ENCODE results near the gene TMA7.
A peak's percentile ranks its signal among the peaks of the same experiment; 100 is the strongest.
"Not testable (repeated sequence)": the region's sequence is repeated elsewhere in the genome, so short reads cannot be mapped to it uniquely, and the experiment has no call there.

TMA7 gene

DNA sequence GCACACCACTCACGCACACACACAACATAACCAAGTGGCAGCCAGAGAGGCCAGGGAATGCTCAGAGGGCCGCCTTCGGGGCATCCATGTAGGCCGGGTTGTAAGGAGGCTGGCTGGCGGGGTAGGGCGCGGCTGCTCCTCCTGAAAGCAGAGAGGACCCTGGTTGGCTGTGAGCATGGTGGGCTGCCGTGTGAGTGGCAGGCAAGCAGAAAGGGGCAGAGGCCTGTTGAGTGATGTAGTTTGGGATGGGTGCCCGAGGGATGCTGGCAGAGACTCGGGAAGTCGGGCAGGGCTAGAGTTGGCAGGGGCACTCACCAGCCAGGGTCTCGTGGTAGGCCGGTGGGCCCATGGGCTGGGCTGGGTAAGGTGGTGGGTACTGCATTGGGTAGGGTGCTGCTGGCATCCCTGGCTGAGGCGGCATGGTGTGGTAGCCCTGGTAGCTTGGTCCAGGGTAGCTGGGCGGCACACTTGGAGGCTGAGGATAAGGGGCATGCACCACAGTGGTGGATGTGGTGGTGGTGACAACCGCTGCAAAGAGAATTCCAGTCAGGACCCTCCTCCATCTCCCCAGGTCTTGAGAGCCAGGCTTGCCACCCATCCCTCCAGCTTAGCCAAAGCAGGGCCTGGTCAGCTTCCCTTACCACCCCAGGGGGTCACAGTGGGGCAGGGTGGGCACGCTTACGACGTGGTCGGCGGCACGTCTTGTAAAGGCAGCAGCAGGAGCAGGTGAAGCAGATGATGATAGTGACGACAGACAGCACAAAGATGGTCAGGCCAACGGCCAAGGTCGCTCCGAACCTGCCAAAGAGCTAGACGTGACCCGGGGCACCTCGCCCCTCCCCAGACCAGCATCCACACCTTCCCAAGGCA, 29.2 kb downstream of the TMA7 start:
- DNase-seq: no peak

DNA sequence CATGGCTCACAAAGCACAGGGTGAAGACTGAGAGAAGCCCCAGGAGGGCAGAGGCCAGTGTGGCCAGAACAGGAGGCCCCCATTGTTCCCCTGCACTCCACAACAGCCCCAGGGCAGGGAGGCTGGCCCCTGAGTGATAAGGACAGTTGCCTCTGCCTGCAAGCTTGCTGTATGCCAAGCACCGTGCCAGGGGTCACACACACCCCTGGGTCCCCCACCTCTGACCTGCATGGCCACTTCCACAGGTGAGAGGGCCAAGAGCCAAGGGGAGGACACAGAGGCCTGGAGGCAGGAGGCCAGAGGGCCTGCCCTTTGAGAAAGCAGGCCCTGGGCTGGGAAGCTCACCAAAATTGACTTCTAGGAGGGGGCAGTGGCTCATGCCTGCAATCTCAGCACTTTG, 30.2 kb downstream of the TMA7 start:
- no peak for DNase-seq

DNA sequence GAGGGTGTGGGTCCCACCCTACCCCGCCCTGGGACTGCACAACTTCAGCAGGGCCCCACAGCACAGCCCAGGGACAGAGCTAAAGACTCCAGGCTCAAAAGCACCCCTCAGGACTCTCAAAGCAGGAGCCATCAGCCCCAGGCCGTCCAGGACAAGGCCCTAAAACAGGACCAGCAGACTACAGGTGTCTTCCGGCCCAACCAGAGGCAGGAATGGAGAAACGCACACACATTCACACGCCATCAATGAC, 32.5 kb downstream of the TMA7 start:
- no peak for DNase-seq

DNA sequence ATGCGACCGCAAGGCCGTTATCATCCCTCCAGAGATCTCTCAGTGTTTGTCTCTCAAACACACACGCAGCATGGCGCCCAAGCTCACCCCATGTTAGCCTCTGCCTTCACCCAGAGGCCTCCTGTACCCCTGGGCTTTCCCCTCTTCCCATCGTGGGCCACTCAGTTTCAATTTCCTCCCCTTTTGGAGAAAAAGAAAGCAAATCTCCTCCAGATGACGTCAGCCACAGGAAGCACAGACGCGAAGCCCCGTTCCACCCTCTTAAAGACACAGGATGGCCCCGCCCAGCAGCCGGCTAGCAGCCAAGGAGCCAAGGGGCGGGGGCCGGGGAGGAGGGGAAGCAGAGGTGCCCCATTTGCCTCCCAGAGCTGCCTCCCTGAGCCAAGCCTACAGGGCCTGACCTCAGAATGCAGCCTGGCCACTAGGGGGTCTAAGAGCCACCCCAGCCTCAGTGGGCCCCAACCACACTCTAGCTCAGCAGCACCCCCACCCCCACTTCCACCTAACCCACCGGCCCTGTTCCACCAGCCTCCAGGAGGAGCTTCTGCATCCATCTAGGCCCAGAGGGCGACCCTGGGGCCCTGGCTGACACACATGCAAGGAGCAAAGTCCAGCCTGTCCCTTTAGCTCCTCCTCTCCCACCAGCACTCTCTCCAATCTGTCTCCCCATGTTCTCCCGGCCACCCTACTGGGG, 33.0 kb downstream of the TMA7 start:
- peak; percentile 72 to 87 for DNase-seq

DNA sequence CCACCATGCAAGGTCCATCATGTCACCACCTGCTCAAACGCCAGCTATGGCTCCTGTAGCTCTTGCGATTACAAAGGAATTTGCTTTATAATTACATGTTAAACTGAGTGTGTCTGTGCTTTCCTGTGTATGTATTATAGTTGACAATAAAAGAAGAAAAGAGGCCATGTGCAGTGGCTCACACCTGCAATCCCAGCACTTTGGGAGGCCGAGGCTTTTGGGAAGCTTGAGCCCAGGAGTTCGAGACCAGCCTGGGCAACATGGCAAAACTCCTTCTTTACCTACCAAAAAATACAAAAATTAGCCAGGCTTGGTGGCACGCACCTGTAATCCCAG, 33.5 kb downstream of the TMA7 start:
- DNase-seq: no peak

DNA sequence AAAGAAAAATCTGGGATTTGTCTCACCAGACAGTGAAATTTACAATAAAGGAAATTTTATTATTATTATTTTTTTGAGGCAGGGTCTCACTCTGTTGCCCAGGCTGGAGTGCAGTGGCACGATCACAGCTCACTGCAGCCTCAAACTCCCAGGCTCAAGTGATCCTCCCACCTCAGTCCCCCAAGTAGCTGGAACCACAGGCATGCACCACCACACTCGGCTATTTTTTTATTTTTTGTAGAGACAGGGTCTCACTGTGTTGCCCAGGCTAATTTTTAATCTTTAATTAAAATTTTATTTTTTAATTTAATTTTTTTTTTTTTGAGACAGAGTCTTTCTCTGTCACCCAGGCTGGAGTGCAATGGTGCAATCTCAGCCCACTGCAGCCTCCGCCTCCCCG, 34.0 kb downstream of the TMA7 start:
- not testable (repeated sequence) for DNase-seq

DNA sequence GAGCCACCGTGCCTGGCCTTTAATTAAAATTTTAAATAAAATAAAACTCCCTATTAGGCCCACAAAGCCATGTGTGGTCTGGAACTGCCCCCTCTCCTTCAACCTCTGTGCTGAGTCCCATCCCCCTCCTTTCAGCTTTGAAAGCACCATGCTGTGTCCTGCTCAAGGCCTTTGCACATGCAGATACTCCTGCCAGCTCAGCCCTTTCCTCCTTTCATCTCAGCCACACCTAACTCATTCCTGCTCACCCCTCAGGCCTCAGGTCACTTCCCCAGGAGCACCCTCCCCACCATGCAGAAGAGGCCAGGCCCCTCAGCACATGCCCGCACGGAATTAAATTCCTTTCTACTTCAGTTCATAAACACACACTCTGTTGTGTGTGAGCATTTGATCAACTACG, 34.6 kb downstream of the TMA7 start:
- no peak for DNase-seq

DNA sequence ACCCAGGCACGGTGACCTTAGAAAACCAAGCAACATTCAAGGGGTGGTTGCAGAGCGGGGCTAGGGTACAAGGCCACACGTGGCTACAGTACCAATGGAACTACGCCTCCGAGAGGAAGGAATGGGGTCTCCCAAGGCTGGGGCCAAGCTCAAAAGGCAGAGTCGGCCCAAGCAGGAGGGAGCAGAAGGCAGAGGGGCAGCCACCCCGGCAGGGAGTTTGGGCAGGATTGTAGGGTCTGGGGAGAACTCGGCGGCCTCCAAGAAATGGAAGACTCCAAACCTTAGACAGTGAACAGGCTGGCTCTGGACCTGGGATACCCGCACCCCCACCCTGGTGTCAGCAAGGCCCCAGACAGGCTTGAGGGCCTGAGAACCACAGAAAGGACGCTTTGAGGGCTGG, 35.1 kb downstream of the TMA7 start:
- DNase-seq: no peak

DNA sequence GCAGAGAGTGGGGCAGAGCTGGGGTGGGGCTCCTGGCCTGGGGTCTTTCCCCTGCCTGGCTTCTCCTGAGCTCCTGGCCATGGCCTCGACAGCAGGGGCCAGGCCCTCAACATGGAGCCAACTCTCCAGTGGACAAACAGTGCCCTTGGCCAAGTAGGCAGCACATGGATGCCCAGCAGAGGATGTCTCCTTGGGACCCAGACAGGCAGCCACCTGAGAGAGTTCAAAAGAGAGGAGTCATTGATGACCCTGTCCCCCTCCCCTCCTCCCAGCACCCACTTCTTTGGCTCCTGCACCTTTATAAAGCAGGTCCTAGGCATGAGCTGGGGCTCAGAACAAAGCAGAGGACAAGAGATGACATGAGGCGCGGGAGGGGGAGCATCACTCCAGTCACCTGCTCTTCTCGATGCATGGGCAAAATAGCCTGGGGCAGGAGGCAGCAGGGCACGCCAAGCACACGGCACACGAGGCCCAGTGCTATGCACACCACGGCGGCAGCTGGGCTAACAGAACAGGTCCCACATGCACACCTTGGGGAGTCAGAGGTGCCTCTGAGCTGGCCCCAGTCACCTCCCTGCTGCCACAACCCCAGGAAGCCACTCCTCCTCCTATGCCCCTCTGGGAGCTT, 36.5 kb downstream of the TMA7 start:
- DNase-seq: no peak

DNA sequence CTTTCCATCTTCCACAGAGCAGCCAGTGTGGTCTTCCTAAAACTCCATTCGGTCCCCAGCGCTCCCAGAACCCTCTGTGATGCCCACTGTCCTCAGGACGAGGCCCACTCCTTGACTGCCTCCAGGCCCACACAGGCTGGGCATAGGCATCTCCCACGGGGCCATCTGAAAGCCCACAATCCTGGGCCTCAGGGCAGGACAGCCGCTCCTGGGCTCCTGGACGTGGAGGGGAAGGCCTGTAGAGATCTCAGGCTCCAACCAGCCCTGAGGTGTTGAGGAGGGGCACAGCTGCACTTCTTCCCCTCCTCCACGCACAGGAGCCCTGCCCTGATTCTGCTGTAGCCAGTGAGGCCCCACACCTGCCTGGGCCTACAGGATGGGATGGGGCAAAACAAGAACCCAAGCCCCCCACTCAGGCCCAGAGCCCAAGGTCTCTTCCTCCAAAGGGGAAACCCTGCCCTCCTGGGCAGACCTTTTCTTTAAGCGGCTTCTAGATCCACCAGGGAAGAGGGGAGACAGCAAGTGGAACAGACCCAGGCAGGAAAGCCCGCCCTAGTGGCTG, 38.0 kb downstream of the TMA7 start:
- DNase-seq: no peak

DNA sequence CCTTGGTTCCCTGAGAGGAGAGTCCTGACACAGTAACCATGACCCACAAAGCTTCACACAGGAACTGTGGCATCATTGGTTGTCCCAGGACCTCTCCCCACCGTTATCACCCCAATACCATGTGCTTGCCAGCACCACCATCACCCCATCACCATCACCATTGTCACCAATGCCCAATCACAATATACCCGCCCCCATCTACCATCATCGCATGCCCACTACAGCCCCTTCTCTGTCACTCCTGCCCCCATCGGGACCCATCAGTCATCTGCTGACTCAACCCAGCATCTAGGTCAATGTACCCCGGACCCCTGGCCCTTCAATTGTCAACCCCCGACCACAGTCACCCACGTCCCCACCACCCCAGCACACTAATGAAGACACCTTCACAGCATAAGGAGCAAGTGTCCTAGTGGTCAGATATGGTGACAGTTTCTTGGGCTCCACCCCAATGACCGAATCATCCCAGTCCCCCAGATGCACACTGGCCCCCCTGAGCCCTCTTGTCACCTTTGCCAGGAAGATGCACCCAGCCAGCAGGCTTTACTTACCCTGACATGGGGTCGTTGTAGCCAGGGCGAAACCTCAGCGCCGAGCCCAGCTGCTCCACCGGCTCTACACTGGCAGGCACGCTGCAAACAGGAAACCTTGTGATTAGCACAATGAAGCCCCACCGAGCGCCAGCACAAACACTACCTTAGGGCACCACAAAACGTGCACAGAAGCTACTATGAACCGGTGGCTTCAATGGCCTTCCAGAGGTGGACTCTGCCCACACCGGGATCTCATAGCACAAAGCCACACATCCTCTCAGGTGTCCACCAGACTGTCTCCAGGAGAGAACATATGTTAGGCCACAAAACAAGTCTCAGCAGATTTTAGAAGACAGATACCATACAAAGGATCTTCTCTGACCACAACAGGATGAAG, 38.8 kb downstream of the TMA7 start:
- DNase-seq: no peak

DNA sequence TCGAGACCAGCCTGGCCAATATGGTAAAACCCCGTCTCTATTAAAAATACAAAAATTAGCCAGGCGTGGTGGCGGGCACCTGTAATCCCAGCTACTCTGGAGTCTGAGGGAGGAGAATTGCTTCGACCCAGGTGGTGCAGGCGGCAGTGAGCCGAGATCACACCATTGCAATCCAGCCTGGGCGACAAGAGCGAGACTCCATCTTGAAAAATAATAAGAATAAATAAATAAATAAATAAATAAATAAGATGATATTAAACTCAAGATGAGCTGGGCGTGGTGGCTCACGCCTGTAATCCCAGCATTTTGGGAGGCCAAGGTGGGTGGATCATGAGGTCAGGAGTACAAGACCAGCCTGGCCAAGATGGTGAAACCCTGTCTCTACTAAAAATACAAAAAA, 40.8 kb downstream of the TMA7 start:
- not testable (repeated sequence) for DNase-seq

DNA sequence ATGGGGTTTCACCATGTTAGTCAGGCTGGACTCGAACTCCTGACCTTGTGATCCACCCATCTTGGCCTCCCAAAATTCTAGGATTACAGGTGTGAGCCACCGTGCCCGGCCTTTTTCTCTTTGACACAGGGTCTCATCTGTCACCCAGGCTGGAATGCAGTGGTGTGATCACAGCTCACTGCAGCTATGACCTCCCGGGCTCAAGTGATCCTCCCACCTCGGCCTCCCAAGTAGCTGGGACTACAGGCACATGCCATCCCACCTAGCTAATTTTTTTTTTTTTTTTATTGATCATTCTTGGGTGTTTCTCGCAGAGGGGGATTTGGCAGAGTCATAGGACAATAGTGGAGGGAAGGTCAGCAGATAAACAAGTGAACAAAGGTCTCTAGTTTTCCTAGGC, 42.8 kb downstream of the TMA7 start:
- DNase-seq: not testable (repeated sequence)

DNA sequence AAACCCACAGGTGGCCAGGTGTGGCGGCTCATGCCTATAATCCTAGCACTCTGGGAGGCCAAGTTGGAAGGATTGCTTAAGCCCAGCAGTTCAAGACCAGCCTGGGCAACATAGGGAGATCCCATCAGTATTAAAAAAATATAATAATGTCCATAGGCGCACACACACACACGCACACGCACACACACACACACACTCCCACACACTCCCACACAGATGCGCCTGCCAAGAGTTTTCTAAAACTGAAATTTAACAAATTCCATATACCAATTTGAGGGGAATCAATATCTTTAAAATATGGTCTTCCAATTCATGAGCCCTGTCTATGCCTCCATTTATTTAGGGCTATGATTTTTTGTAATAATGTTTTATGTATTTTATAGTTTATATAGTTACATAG, 46.9 kb downstream of the TMA7 start:
- no peak for DNase-seq

DNA sequence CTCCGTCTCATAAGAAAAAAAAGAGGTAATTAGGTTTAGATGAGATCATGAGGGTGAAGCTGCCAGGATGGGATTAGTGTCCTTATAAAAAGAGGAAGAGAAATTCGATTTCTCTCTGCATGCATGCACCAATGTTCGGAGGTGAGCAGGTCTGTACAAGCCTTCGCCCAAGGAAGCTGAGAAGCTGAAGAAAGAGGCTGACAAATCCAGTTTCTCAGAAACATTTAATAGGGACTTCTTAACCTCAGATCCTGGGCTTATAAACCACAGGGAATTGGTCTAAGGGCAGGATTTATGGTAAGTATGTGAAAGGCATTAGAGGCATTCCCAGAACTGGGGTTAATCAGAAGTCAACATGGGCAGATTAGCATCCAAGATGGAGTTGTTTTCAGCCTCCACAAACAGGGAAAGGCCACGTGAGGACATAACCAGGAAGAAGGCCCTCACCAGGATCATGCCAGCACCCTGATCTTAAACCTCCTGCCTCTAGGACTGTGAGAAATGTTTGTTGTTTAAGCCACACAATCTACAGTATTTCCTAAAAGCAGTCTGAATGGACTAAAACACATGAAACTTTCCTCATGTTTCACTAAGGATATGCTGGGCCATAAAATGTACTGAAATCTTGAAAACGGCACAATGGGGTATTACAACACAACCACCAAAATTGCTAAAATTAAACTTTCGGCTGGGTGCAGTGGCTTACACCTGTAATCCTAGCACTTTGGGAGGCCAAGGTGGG, 52.6 kb downstream of the TMA7 start:
- no peak for DNase-seq

DNA sequence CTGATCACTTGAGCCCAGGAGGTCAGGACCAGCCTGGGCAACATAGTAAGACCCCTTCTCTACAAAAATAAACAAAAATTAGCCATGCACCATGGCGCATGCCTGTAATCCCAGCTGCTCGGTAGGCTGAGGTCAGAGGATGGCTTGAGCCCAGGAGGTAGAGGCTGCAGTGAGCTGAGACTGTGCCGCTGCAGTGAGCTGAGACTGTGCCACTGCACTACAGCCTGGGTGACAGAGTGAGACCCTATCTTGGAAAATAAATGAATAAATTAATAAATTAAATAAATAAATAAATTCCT, 53.1 kb downstream of the TMA7 start:
- no peak for DNase-seq

Data from SW 1271 (cell line).